Astrocyte (in vitro differentiated cells and primary cell): Measurements from ENCODE around the gene P4HB. TPM values are rescaled to one million over a fixed set of nuclear protein-coding genes. Genes with fewer than 3 reads are reported as not detected.

Experiments used
- DNase-seq: peaks from one replicate; pipeline ENCODE4 v3.0.0-alpha.2; 2010; ENCODE audit warnings: low read depth
- FAIRE-seq: peaks from 2 replicates; lab custom pipeline; 2011; peaks lifted over from hg19 to GRCh38; lab: Jason Lieb, UNC
- H2AFZ ChIP-seq: 2 replicates; pipeline ENCODE4 v1.6.0; 2012; ENCODE audit warnings: low read depth, low read length, inconsistent platforms
- H3K27ac ChIP-seq: 2 replicates; pipeline ENCODE4 v1.5.1; 2011; ENCODE audit warnings: low read depth, low read length, inconsistent platforms
- H3K27me3 ChIP-seq: 2 replicates; pipeline ENCODE4 v1.6.0; 2011; ENCODE audit warnings: low read length, inconsistent platforms; ENCODE audit not compliant: insufficient read depth
- H3K36me3 ChIP-seq: 2 replicates; pipeline ENCODE4 v1.5.1; 2011; ENCODE audit warnings: low read length, inconsistent platforms; ENCODE audit not compliant: insufficient read depth
- H3K4me1 ChIP-seq: 2 replicates; pipeline ENCODE4 v1.5.1; 2011; ENCODE audit warnings: low read length, inconsistent platforms; ENCODE audit not compliant: insufficient read depth
- H3K4me2 ChIP-seq: 2 replicates; pipeline ENCODE4 v1.6.0; 2012; ENCODE audit warnings: low read length, inconsistent platforms
- H3K4me3 ChIP-seq: 2 replicates; pipeline ENCODE4 v1.5.1; 2011; ENCODE audit warnings: low read depth, mild to moderate bottlenecking, low read length, inconsistent platforms; ENCODE audit not compliant: insufficient read depth
- H3K79me2 ChIP-seq: 2 replicates; pipeline ENCODE4 v1.6.0; 2012; ENCODE audit warnings: mild to moderate bottlenecking, low read length, inconsistent platforms; ENCODE audit not compliant: insufficient read depth
- H3K9ac ChIP-seq: 2 replicates; pipeline ENCODE4 v1.6.0; 2012; ENCODE audit warnings: mild to moderate bottlenecking, low read length, inconsistent platforms
- H3K9me3 ChIP-seq: 2 replicates; pipeline ENCODE4 v1.5.1; 2012; ENCODE audit warnings: low read depth, mild to moderate bottlenecking, low read length, inconsistent platforms; ENCODE audit not compliant: insufficient read depth
- H4K20me1 ChIP-seq: 2 replicates; pipeline ENCODE4 v1.6.0; 2012; ENCODE audit warnings: low read length, inconsistent platforms; ENCODE audit not compliant: insufficient read depth
- H3K27ac Mint-ChIP-seq: one replicate; pipeline ENCODE4 v1.8.0; 2021; ENCODE audit warnings: mild to moderate bottlenecking, mixed read lengths; ENCODE audit not compliant: unreplicated experiment
- H3K27me3 Mint-ChIP-seq: one replicate; pipeline ENCODE4 v1.8.0; 2021; ENCODE audit warnings: low read depth, mixed read lengths; ENCODE audit not compliant: unreplicated experiment
- H3K36me3 Mint-ChIP-seq: one replicate; pipeline ENCODE4 v1.8.0; 2021; ENCODE audit warnings: low read depth, mixed read lengths; ENCODE audit not compliant: unreplicated experiment
- H3K4me1 Mint-ChIP-seq: one replicate; pipeline ENCODE4 v1.8.0; 2021; ENCODE audit warnings: low read depth, mixed read lengths; ENCODE audit not compliant: unreplicated experiment
- H3K4me3 Mint-ChIP-seq: one replicate; pipeline ENCODE4 v1.8.0; 2021; ENCODE audit warnings: mild to moderate bottlenecking, moderate library complexity, mixed read lengths; ENCODE audit not compliant: unreplicated experiment
- H3K9me3 Mint-ChIP-seq: one replicate; pipeline ENCODE4 v1.8.0; 2021; ENCODE audit warnings: mild to moderate bottlenecking, mixed read lengths; ENCODE audit not compliant: unreplicated experiment
- EZH2 ChIP-seq: IDR thresholded peaks from 2 replicates; pipeline ENCODE4 v1.6.1; 2012; ENCODE audit warnings: mild to moderate bottlenecking, low read length, inconsistent platforms; ENCODE audit not compliant: insufficient read depth
- total RNA-seq: library from RNA; stranded (reverse); gene quantifications from 2 replicates; pipeline ENCODE4 v1.2.1, GENCODE V29; 2021
- TF ChIP-seq, protein P1 (sequence below): IDR thresholded peaks from 2 replicates; pipeline ENCODE4 v1.5.1; 2011; ENCODE audit warnings: low read depth, mild to moderate bottlenecking, inconsistent platforms, low read length, moderate library complexity; ENCODE audit not compliant: insufficient read depth

P4HB gene
- total RNA-seq, 1 donor from 2014 or later: 1,268 TPM

GRCh38 chr17:81823820-81824550 is 36.4 kb downstream of the P4HB start:
- Histone ChIP-seq H4K20me1 (peaks cover 38% of the 10 kb centered on the region), H3K9ac (no peak overlapping the region), H3K4me1 (no peaks in the 10 kb centered on the region), H3K4me2 (no peak overlapping the region), H2AFZ (no peak overlapping the region), H3K4me3 (no peak overlapping the region), H3K27me3 (no peaks in the 10 kb centered on the region), H3K79me2 (peaks cover 31% of the 10 kb centered on the region), H3K36me3 (no peaks in the 10 kb centered on the region), H3K27ac (no peak overlapping the region), H3K9me3 (no peaks in the 10 kb centered on the region)
- TF ChIP-seq, protein P1, sequence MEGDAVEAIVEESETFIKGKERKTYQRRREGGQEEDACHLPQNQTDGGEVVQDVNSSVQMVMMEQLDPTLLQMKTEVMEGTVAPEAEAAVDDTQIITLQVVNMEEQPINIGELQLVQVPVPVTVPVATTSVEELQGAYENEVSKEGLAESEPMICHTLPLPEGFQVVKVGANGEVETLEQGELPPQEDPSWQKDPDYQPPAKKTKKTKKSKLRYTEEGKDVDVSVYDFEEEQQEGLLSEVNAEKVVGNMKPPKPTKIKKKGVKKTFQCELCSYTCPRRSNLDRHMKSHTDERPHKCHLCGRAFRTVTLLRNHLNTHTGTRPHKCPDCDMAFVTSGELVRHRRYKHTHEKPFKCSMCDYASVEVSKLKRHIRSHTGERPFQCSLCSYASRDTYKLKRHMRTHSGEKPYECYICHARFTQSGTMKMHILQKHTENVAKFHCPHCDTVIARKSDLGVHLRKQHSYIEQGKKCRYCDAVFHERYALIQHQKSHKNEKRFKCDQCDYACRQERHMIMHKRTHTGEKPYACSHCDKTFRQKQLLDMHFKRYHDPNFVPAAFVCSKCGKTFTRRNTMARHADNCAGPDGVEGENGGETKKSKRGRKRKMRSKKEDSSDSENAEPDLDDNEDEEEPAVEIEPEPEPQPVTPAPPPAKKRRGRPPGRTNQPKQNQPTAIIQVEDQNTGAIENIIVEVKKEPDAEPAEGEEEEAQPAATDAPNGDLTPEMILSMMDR: no peak
- no peak for TF ChIP-seq EZH2
- Mint-ChIP-seq H3K9me3 (no peaks in the 10 kb centered on the region), H3K27me3 (peaks cover 3% of the 10 kb centered on the region), H3K36me3 (no peaks in the 10 kb centered on the region), H3K4me3 (no peak overlapping the region), H3K27ac (no peak overlapping the region), H3K4me1 (peaks cover 3% of the 10 kb centered on the region)
- FAIRE-seq (no peak), DNase-seq (no peak)

DNA sequence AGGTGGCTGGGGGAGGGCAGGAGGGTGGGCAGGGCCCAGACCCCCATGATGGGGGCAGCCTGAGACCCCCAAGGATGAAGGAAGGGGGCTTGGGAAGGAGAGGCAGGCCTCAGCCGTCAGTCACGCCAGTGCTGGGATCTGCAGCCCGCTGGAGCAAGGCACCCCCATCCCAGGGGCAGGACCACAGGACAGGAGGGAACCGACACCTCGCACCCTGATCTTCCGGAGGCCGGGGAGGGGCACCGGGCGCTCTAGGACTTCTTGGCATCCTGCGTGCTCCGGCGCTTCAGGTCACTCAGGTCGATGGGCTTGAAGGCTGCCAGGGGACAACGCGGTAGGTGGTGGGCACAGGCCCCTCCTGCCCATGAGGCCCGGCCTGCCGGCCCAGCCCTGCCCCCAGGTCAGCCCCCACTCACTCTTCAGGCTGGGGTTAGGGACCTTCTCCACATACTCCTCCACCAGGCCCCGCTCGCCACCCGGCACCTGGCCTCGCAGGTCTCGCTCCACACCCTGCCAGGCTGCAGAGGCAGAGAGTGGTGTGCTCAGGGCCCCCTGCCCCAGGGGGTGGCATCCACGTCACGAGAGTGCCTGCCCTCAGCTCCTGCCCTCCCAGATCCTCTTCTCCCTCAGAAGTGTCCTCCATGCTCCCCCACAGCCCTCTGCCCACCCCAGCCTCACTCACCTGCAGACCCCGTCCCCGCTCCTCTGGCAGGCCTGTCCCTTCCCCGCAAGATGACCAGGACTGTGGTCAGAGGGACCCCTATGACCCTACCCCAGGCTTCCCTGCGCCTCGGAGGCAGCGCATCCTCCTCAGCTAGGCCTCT is 37.1 kb downstream of the P4HB start:
- Mint-ChIP-seq H3K36me3 (no peaks in the 10 kb centered on the region), H3K27ac (no peak overlapping the region), H3K27me3 (peaks cover 3% of the 10 kb centered on the region), H3K4me1 (peaks cover under 1% of the 10 kb centered on the region), H3K9me3 (no peaks in the 10 kb centered on the region), H3K4me3 (no peak overlapping the region)
- no peak overlapping the region for H3K4me2 ChIP-seq
- TF ChIP-seq, protein P1: no peak
- TF ChIP-seq EZH2: no peak
- H3K4me3 ChIP-seq: no peak overlapping the region
- FAIRE-seq: no peak
- H3K4me1 ChIP-seq: no peaks in the 10 kb centered on the region
- H2AFZ ChIP-seq: no peak overlapping the region
- H3K79me2 ChIP-seq: peaks cover 23% of the 10 kb centered on the region
- no peaks in the 10 kb centered on the region for H3K27me3 ChIP-seq
- H3K9me3 ChIP-seq: no peaks in the 10 kb centered on the region
- H3K9ac ChIP-seq: no peak overlapping the region
- H4K20me1 ChIP-seq: peaks cover 30% of the 10 kb centered on the region
- no peak overlapping the region for H3K27ac ChIP-seq
- no peak for DNase-seq
- H3K36me3 ChIP-seq: no peaks in the 10 kb centered on the region
